ENCODE results near the gene FUT1. TPM values are rescaled to one million over a fixed set of nuclear protein-coding genes. Genes with fewer than 3 reads are reported as not detected.

Gene FUT1
- total RNA-seq, 2 experiments from 2014 or later = 0.14 to 0.22 TPM

- H3K36me3 Mint-ChIP-seq = peaks cover 6% of the 10 kb centered on the region
- H3K27ac Mint-ChIP-seq = peak overlapping the region; percentile 85
- POLR2A ChIA-PET = interaction anchor here (0.9 to 1.2 kb wide), 5 partner anchors 13 to 158 kb away, joined by 3 to 6 read pairs (median 3); partner anchors contain the start of genes CA11 and PPP1R15A
- peaks cover 2% of the 10 kb centered on the region for H3K9me3 Mint-ChIP-seq
- H3K4me1 Mint-ChIP-seq = peaks cover 7% of the 10 kb centered on the region
- peak overlapping the region; percentile 84 for H3K4me3 Mint-ChIP-seq
- peaks cover 1% of the 10 kb centered on the region for H3K27me3 Mint-ChIP-seq
- peak; percentile 91 for ATAC-seq (ENCODE audit: low read depth)
- DNase-seq = peak; percentile 98
Observed at GRCh38 chr19:48713864-48714755, 38.3 kb downstream of the FUT1 start.

- POLR2A ChIA-PET = interaction anchor here (0.6 to 1.2 kb wide), 5 partner anchors 14 to 374 kb away, joined by 3 to 6 read pairs (median 4); partner anchors contain the start of genes CA11 and PPP1R15A
- Mint-ChIP-seq H3K27me3 (peaks cover 1% of the 10 kb centered on the region), H3K4me1 (peaks cover 10% of the 10 kb centered on the region), H3K36me3 (peaks cover 10% of the 10 kb centered on the region), H3K4me3 (peak overlapping the region; percentile 84), H3K27ac (peak overlapping the region; percentile 61), H3K9me3 (peaks cover 4% of the 10 kb centered on the region)
- DNase-seq (no peak), ATAC-seq (ENCODE audit: low read depth) (no peak)
Observed at GRCh38 chr19:48713041-48713863, 39.2 kb downstream of the FUT1 start.

GRCh38 chr19:48711106-48711662, 41.3 kb downstream of the FUT1 start:
- POLR2A ChIA-PET = no interaction called here
- no peak overlapping the region for H3K27ac Mint-ChIP-seq
- ATAC-seq (ENCODE audit: low read depth) (no peak), DNase-seq (no peak)
- peaks cover 4% of the 10 kb centered on the region for H3K9me3 Mint-ChIP-seq
- H3K27me3 Mint-ChIP-seq = no peaks in the 10 kb centered on the region
- no peak overlapping the region for H3K4me3 Mint-ChIP-seq
- peaks cover 11% of the 10 kb centered on the region for H3K4me1 Mint-ChIP-seq
- peaks cover 13% of the 10 kb centered on the region for H3K36me3 Mint-ChIP-seq

- no peak overlapping the region for H3K4me3 Mint-ChIP-seq
- H3K27ac Mint-ChIP-seq = no peak overlapping the region
- H3K4me1 Mint-ChIP-seq = peaks cover 5% of the 10 kb centered on the region
- peaks cover 4% of the 10 kb centered on the region for H3K9me3 Mint-ChIP-seq
- POLR2A ChIA-PET = no interaction called here
- no peaks in the 10 kb centered on the region for H3K27me3 Mint-ChIP-seq
- H3K36me3 Mint-ChIP-seq = peaks cover 15% of the 10 kb centered on the region
- no peak for ATAC-seq (ENCODE audit: low read depth)
- DNase-seq = no peak
Observed at GRCh38 chr19:48708471-48708870, 44.0 kb downstream of the FUT1 start.

- POLR2A ChIA-PET = no interaction called here
- H3K4me3 Mint-ChIP-seq = no peak overlapping the region
Observed at GRCh38 chr19:48705431-48705830, 47.0 kb downstream of the FUT1 start.

GRCh38 chr19:48703316-48703715, 49.1 kb downstream of the FUT1 start:
- POLR2A ChIA-PET = no interaction called here
- Mint-ChIP-seq H3K9me3 (no peaks in the 10 kb centered on the region), H3K4me1 (peaks cover 1% of the 10 kb centered on the region), H3K36me3 (peaks cover 6% of the 10 kb centered on the region), H3K27me3 (no peaks in the 10 kb centered on the region), H3K4me3 (no peak overlapping the region), H3K27ac (no peak overlapping the region)
- DNase-seq (no peak), ATAC-seq (ENCODE audit: low read depth) (no peak)

More at GRCh38 chr19:48705431-48705830, 47.0 kb downstream of the FUT1 start:
- Mint-ChIP-seq H3K36me3 (peaks cover 11% of the 10 kb centered on the region), H3K9me3 (peaks cover 2% of the 10 kb centered on the region), H3K4me1 (peaks cover 3% of the 10 kb centered on the region), H3K27me3 (no peaks in the 10 kb centered on the region), H3K27ac (no peak overlapping the region)
- no peak for ATAC-seq (ENCODE audit: low read depth)
- no peak for DNase-seq

- peaks cover 1% of the 10 kb centered on the region for H3K4me1 Mint-ChIP-seq
- peaks cover 4% of the 10 kb centered on the region for H3K27me3 Mint-ChIP-seq
- POLR2A ChIA-PET = interaction anchor here (0.8 kb wide), 1 partner anchor 12 kb away, joined by 3 read pairs; no protein-coding TSS in a partner anchor
- no peak for DNase-seq
- no peak overlapping the region for H3K4me3 Mint-ChIP-seq
- no peak for ATAC-seq (ENCODE audit: low read depth)
- no peaks in the 10 kb centered on the region for H3K9me3 Mint-ChIP-seq
- peaks cover 6% of the 10 kb centered on the region for H3K36me3 Mint-ChIP-seq
- no peak overlapping the region for H3K27ac Mint-ChIP-seq
Observed at GRCh38 chr19:48702701-48703100, 49.7 kb downstream of the FUT1 start.

- H3K27ac Mint-ChIP-seq = no peak overlapping the region
- POLR2A ChIA-PET = no interaction called here
Observed at GRCh38 chr19:48698046-48698445, 54.4 kb downstream of the FUT1 start.

More at GRCh38 chr19:48698046-48698445, 54.4 kb downstream of the FUT1 start:
- H3K4me3 Mint-ChIP-seq = peak overlapping the region; percentile 25
- H3K9me3 Mint-ChIP-seq = no peaks in the 10 kb centered on the region
- peaks cover 9% of the 10 kb centered on the region for H3K4me1 Mint-ChIP-seq
- no peak for DNase-seq
- H3K27me3 Mint-ChIP-seq = peaks cover 16% of the 10 kb centered on the region
- H3K36me3 Mint-ChIP-seq = peaks cover 1% of the 10 kb centered on the region
- no peak for ATAC-seq (ENCODE audit: low read depth)

Other genes starting within 250 kb of the FUT1 start
- 10 to 100 TPM; 10.2 to 12.8 TPM for gene LMTK3, start 240.8 kb downstream of the FUT1 start, total RNA-seq
- gene SULT2B1, start 200.5 kb downstream of the FUT1 start, total RNA-seq = not detected
- gene SPACA4, start 145.9 kb downstream of the FUT1 start, total RNA-seq = not detected
- 1 to 10 TPM; 2.7 to 3.6 TPM for gene FAM83E, start 137.6 kb downstream of the FUT1 start, total RNA-seq
- 1,000 to 10,000 TPM; 1,565 to 1,587 TPM for gene RPL18, start 133.5 kb downstream of the FUT1 start, total RNA-seq
- 10 to 100 TPM; 31.4 to 31.8 TPM for gene SPHK2, start 133.1 kb downstream of the FUT1 start, total RNA-seq
- gene DBP, start 115.3 kb downstream of the FUT1 start, total RNA-seq = 10 to 100 TPM; 34.0 to 34.8 TPM
- gene CA11, start 106.5 kb downstream of the FUT1 start, total RNA-seq = 10 to 100 TPM in 1 of 2 experiments, 1 to 10 TPM in 1; 9.7 to 10.4 TPM
- 1 to 10 TPM; 1.8 to 2.3 TPM for gene NTN5, start 79.6 kb downstream of the FUT1 start, total RNA-seq
- not detected for gene FUT2, start 56.7 kb downstream of the FUT1 start, total RNA-seq
- 1 to 10 TPM; 1.5 to 2.1 TPM for gene MAMSTR, start 32.9 kb downstream of the FUT1 start, total RNA-seq
- not detected for gene RASIP1, start 12.0 kb downstream of the FUT1 start, total RNA-seq
- not detected for gene IZUMO1, start 5.7 kb downstream of the FUT1 start, total RNA-seq
- gene FGF21, start 2.9 kb upstream of the FUT1 start, total RNA-seq = not detected
- 10 to 100 TPM; 40.6 to 43.9 TPM for gene BCAT2, start 58.4 kb upstream of the FUT1 start, total RNA-seq
- gene HSD17B14, start 83.8 kb upstream of the FUT1 start, total RNA-seq = 1 to 10 TPM; 2.6 to 3.3 TPM
- 1 to 10 TPM; 4.0 to 7.0 TPM for gene PLEKHA4, start 116.0 kb upstream of the FUT1 start, total RNA-seq
- 10 to 100 TPM; 82.8 to 83.9 TPM for gene PPP1R15A, start 119.8 kb upstream of the FUT1 start, total RNA-seq
- under 1 TPM in 1 of 2 experiments, not detected in 1; 0.17 TPM for gene TULP2, start 146.1 kb upstream of the FUT1 start, total RNA-seq
- gene NUCB1, start 147.7 kb upstream of the FUT1 start, total RNA-seq = 100 to 1,000 TPM; 203 to 214 TPM
- gene DHDH, start 181.1 kb upstream of the FUT1 start, total RNA-seq = 1 to 10 TPM; 1.7 to 2.6 TPM
- gene BAX, start 202.2 kb upstream of the FUT1 start, total RNA-seq = 100 to 1,000 TPM; 285 to 296 TPM
- gene FTL, start 212.7 kb upstream of the FUT1 start, total RNA-seq = 1,000 to 10,000 TPM; 1,232 to 1,343 TPM
- 10 to 100 TPM; 58.0 to 63.1 TPM for gene GYS1, start 240.7 kb upstream of the FUT1 start, total RNA-seq
- gene RUVBL2, start 241.2 kb upstream of the FUT1 start, total RNA-seq = 10 to 100 TPM; 71.3 to 76.1 TPM